ENCODE results near the gene GNG7. TPM values are rescaled to one million over a fixed set of nuclear protein-coding genes. Genes with fewer than 3 reads are reported as not detected.
A peak's percentile ranks its signal among the peaks of the same experiment; 100 is the strongest.
"Not testable (repeated sequence)": the region's sequence is repeated elsewhere in the genome, so short reads cannot be mapped to it uniquely, and the experiment has no call there.

The GNG7 gene
- total RNA-seq, 2 experiments from 2014 or later: 1.2 to 2.2 TPM

- no peak for DNase-seq
- Mint-ChIP-seq H3K9me3 (no peaks in the 10 kb centered on the region), H3K27me3 (no peaks in the 10 kb centered on the region), H3K4me3 (no peak overlapping the region), H3K27ac (peak overlapping the region; percentile 89), H3K36me3 (no peaks in the 10 kb centered on the region), H3K4me1 (peaks cover 23% of the 10 kb centered on the region)
- POLR2A ChIA-PET: interaction anchor here (1.4 to 6.2 kb wide), 4 partner anchors 8 to 74 kb away, joined by 9 to 139 read pairs (median 25); partner anchors contain the start of gene GADD45B
- ATAC-seq (ENCODE audit: low read depth): no peak
Measured at GRCh38 chr19:2551172-2551863, 151.2 kb downstream of the GNG7 start.

GRCh38 chr19:2550431-2551171 lies 151.9 kb downstream of the GNG7 start:
- H3K27ac Mint-ChIP-seq: peak overlapping the region; percentile 19

GRCh38 chr19:2549701-2550191 lies 152.7 kb downstream of the GNG7 start:
- no peaks in the 10 kb centered on the region for H3K9me3 Mint-ChIP-seq
- H3K27me3 Mint-ChIP-seq: no peaks in the 10 kb centered on the region
- H3K4me1 Mint-ChIP-seq: peaks cover 17% of the 10 kb centered on the region
- no peak for DNase-seq
- POLR2A ChIA-PET: interaction anchor here (6.2 kb wide), 1 partner anchor 73 kb away, joined by 139 read pairs; the partner anchor contains the start of gene GADD45B
- H3K36me3 Mint-ChIP-seq: no peaks in the 10 kb centered on the region
- no peak overlapping the region for H3K27ac Mint-ChIP-seq
- no peak overlapping the region for H3K4me3 Mint-ChIP-seq
- ATAC-seq (ENCODE audit: low read depth): no peak

More at GRCh38 chr19:2550431-2551171, 151.9 kb downstream of the GNG7 start:
- Mint-ChIP-seq H3K27me3 (no peaks in the 10 kb centered on the region), H3K36me3 (no peaks in the 10 kb centered on the region), H3K9me3 (no peaks in the 10 kb centered on the region), H3K4me1 (peaks cover 23% of the 10 kb centered on the region), H3K4me3 (no peak overlapping the region)
- ATAC-seq (ENCODE audit: low read depth) (no peak), DNase-seq (no peak)
- POLR2A ChIA-PET: interaction anchor here (4.1 to 6.2 kb wide), 2 partner anchors 11 to 74 kb away, joined by 28 to 139 read pairs; partner anchors contain the start of gene GADD45B

GRCh38 chr19:2548966-2549365 lies 153.5 kb downstream of the GNG7 start:
- no peaks in the 10 kb centered on the region for H3K9me3 Mint-ChIP-seq
- peak overlapping the region; percentile 25 for H3K27ac Mint-ChIP-seq
- no peaks in the 10 kb centered on the region for H3K27me3 Mint-ChIP-seq
- no peak overlapping the region for H3K4me3 Mint-ChIP-seq
- ATAC-seq (ENCODE audit: low read depth) (no peak), DNase-seq (no peak)
- POLR2A ChIA-PET: interaction anchor here (6.2 kb wide), 1 partner anchor 72 kb away, joined by 139 read pairs; the partner anchor contains the start of gene GADD45B
- no peaks in the 10 kb centered on the region for H3K36me3 Mint-ChIP-seq
- peaks cover 19% of the 10 kb centered on the region for H3K4me1 Mint-ChIP-seq

GRCh38 chr19:2547721-2548120 lies 154.8 kb downstream of the GNG7 start:
- no peaks in the 10 kb centered on the region for H3K27me3 Mint-ChIP-seq
- no peak overlapping the region for H3K27ac Mint-ChIP-seq
- H3K4me1 Mint-ChIP-seq: peaks cover 23% of the 10 kb centered on the region
- DNase-seq (no peak), ATAC-seq (ENCODE audit: low read depth) (no peak)
- no peaks in the 10 kb centered on the region for H3K36me3 Mint-ChIP-seq
- no peaks in the 10 kb centered on the region for H3K9me3 Mint-ChIP-seq
- no peak overlapping the region for H3K4me3 Mint-ChIP-seq
- POLR2A ChIA-PET: interaction anchor here (1.7 kb wide), 1 partner anchor 71 kb away, joined by 8 read pairs; the partner anchor contains the start of gene GADD45B

GRCh38 chr19:2547033-2547680 lies 155.3 kb downstream of the GNG7 start:
- no peak overlapping the region for H3K4me3 Mint-ChIP-seq
- H3K27me3 Mint-ChIP-seq: no peaks in the 10 kb centered on the region
- DNase-seq (no peak), ATAC-seq (ENCODE audit: low read depth) (no peak)
- peak overlapping the region; percentile 58 for H3K27ac Mint-ChIP-seq
- H3K4me1 Mint-ChIP-seq: peaks cover 20% of the 10 kb centered on the region
- no peaks in the 10 kb centered on the region for H3K36me3 Mint-ChIP-seq
- POLR2A ChIA-PET: interaction anchor here (0.6 to 1.7 kb wide), 4 partner anchors 15 to 256 kb away, joined by 3 to 8 read pairs (median 5); partner anchors contain the start of gene GADD45B
- H3K9me3 Mint-ChIP-seq: no peaks in the 10 kb centered on the region

GRCh38 chr19:2546128-2547032 lies 156.1 kb downstream of the GNG7 start:
- DNase-seq (no peak), ATAC-seq (ENCODE audit: low read depth) (no peak)
- no peaks in the 10 kb centered on the region for H3K27me3 Mint-ChIP-seq
- H3K4me3 Mint-ChIP-seq: no peak overlapping the region
- no peaks in the 10 kb centered on the region for H3K36me3 Mint-ChIP-seq
- no peak overlapping the region for H3K27ac Mint-ChIP-seq
- peaks cover 15% of the 10 kb centered on the region for H3K4me1 Mint-ChIP-seq
- POLR2A ChIA-PET: interaction anchor here (0.9 to 1.2 kb wide), 2 partner anchors 16 to 70 kb away, joined by 5 read pairs; partner anchors contain the start of gene GADD45B
- H3K9me3 Mint-ChIP-seq: no peaks in the 10 kb centered on the region

GRCh38 chr19:2545416-2546127 lies 156.9 kb downstream of the GNG7 start:
- not testable (repeated sequence) for DNase-seq; H3K9me3 Mint-ChIP-seq; H3K36me3 Mint-ChIP-seq; ATAC-seq (ENCODE audit: low read depth); H3K4me3 Mint-ChIP-seq; H3K27me3 Mint-ChIP-seq
- Mint-ChIP-seq H3K27ac (peak overlapping the region; percentile 54), H3K4me1 (peaks cover 14% of the 10 kb centered on the region)
- POLR2A ChIA-PET: interaction anchor here (1.2 to 4.6 kb wide), 2 partner anchors 68 to 70 kb away, joined by 5 to 75 read pairs; partner anchors contain the start of gene GADD45B

GRCh38 chr19:2544576-2545415 lies 157.7 kb downstream of the GNG7 start:
- no peak for ATAC-seq (ENCODE audit: low read depth)
- Mint-ChIP-seq H3K4me3 (no peak overlapping the region), H3K27me3 (no peaks in the 10 kb centered on the region), H3K9me3 (no peaks in the 10 kb centered on the region), H3K4me1 (peaks cover 16% of the 10 kb centered on the region), H3K36me3 (no peaks in the 10 kb centered on the region), H3K27ac (peak overlapping the region; percentile 54)
- DNase-seq: no peak
- POLR2A ChIA-PET: interaction anchor here (0.6 to 4.6 kb wide), 8 partner anchors 8 to 873 kb away, joined by 3 to 75 read pairs (median 8); partner anchors contain the start of genes GADD45B and TIMM13

- no peaks in the 10 kb centered on the region for H3K9me3 Mint-ChIP-seq
- peak; percentile 76 for DNase-seq
- POLR2A ChIA-PET: interaction anchor here (0.6 to 4.6 kb wide), 14 partner anchors 9 to 874 kb away, joined by 3 to 75 read pairs (median 7); partner anchors contain the start of genes GADD45B, LMNB2 and TIMM13
- peaks cover 15% of the 10 kb centered on the region for H3K4me1 Mint-ChIP-seq
- H3K4me3 Mint-ChIP-seq: peak overlapping the region; percentile 75
- H3K27ac Mint-ChIP-seq: peak overlapping the region; percentile 90
- peak; percentile 91 for ATAC-seq (ENCODE audit: low read depth)
- H3K36me3 Mint-ChIP-seq: no peaks in the 10 kb centered on the region
- no peaks in the 10 kb centered on the region for H3K27me3 Mint-ChIP-seq
Measured at GRCh38 chr19:2543463-2544442, 158.7 kb downstream of the GNG7 start.
